Camera-type eye (tissue), 1 donor: ENCODE measurements around the gene MYH9. TPM values are rescaled to one million over a fixed set of nuclear protein-coding genes. Genes with fewer than 3 reads are reported as not detected.

Experiments used
- total RNA-seq: library from RNA; depleted of rRNA; stranded (reverse); fragments of >200 nt; gene quantifications from one replicate; pipeline ENCODE4 v1.2.3, GENCODE V29; 2014

The MYH9 gene
- total RNA-seq, result 151 TPM

GRCh38 chr22:36387959-36388726 is at the start of gene MYH9:
Gene MYH9 (minus strand): TSS chr22:36387967. CDS start chr22:36349236, 38,731 bp downstream.

GRCh38 chr22:36252754-36253522 is 134.8 kb downstream of the MYH9 start, which contains the start of gene APOL1:
Gene APOL1 (plus strand): TSS chr22:36253133. CDS start chr22:36254956, 1,823 bp downstream.

GRCh38 chr22:36239401-36240171 is 148.2 kb downstream of the MYH9 start, which contains the start of gene APOL2:
Gene APOL2 (minus strand): TSS chr22:36239527. CDS start chr22:36233162, 6,365 bp downstream.

Other genes starting within 250 kb of the MYH9 start
- 11.4 TPM for gene APOL3, start 227.2 kb downstream of the MYH9 start, total RNA-seq
- gene APOL4, start 186.2 kb downstream of the MYH9 start, total RNA-seq, result 12.1 TPM
- 37.4 TPM for gene APOL2, start 148.4 kb downstream of the MYH9 start, total RNA-seq
- 4.3 TPM for gene APOL1, start 134.8 kb downstream of the MYH9 start, total RNA-seq
- gene TXN2, start 93.7 kb upstream of the MYH9 start, total RNA-seq, result 21.8 TPM
- gene FOXRED2, start 119.1 kb upstream of the MYH9 start, total RNA-seq, result 29.1 TPM
- 272 TPM for gene EIF3D, start 141.2 kb upstream of the MYH9 start, total RNA-seq